Measurements from ENCODE around the gene METRNL.

- TF ChIP-seq, protein P1, sequence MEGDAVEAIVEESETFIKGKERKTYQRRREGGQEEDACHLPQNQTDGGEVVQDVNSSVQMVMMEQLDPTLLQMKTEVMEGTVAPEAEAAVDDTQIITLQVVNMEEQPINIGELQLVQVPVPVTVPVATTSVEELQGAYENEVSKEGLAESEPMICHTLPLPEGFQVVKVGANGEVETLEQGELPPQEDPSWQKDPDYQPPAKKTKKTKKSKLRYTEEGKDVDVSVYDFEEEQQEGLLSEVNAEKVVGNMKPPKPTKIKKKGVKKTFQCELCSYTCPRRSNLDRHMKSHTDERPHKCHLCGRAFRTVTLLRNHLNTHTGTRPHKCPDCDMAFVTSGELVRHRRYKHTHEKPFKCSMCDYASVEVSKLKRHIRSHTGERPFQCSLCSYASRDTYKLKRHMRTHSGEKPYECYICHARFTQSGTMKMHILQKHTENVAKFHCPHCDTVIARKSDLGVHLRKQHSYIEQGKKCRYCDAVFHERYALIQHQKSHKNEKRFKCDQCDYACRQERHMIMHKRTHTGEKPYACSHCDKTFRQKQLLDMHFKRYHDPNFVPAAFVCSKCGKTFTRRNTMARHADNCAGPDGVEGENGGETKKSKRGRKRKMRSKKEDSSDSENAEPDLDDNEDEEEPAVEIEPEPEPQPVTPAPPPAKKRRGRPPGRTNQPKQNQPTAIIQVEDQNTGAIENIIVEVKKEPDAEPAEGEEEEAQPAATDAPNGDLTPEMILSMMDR (IDR thresholded peaks at IDR 0.05): no peak
- TF ChIP-seq POLR2A (IDR thresholded peaks at IDR 0.05): no peak
These were observed 8.5 kb upstream of the METRNL start for GRCh38 chr17:83070800-83071341.

Measured in esophagus squamous epithelium (tissue), 4 donors.